A549 (cell line): ENCODE results near the gene PLSCR3. TPM values are rescaled to one million over a fixed set of nuclear protein-coding genes. Genes with fewer than 3 reads are reported as not detected.
A peak's percentile ranks its signal among the peaks of the same experiment; 100 is the strongest.

Experiments
- ATAC-seq, 2 experiments: fragments of 200-7000 bp in 1 of 2; fragments of >200 bp in 1 of 2; cut with Nextera tagmentation in 1 of 2; cut with Tn5 transposase in 1 of 2; 3 replicates each; pipeline versions ENCODE4 v1.8.0 to v1.9.1; 2018 to 2020; ENCODE audit warnings: mild to moderate bottlenecking in 1 of 2, moderate library complexity in 1 of 2
- CTCF ChIA-PET: fragments of 300-600 bp; sonication (Branson Sonifier 250); formaldehyde crosslinking; extraction: SDS; loops from one replicate; lab custom pipeline; 2021; ENCODE audit warnings: antibody characterized with exemption, inconsistent platforms; lab: Yijun Ruan, JAX
- POLR2A ChIA-PET: fragments of 350-600 bp; formaldehyde crosslinking; extraction: SDS; loops from one replicate; lab custom pipeline; 2021; ENCODE audit warnings: antibody characterized with exemption, inconsistent platforms; lab: Yijun Ruan, JAX
- DNase-seq, 2 experiments: peaks; one replicate each; pipeline versions ENCODE4 v3.0.0 to v3.0.0-alpha.2; 2011 to 2016; ENCODE audit warnings: low read depth in 1 of 2, low spot score in 1 of 2
- FAIRE-seq: peaks from 2 replicates; lab custom pipeline; 2011; peaks lifted over from hg19 to GRCh38; lab: Jason Lieb, UNC
- H3K27ac ChIP-seq, 2 experiments: fragments of >200 bp; sonication (Bioruptor Twin); formaldehyde crosslinking; 3 replicates each; pipeline ENCODE4 v1.5.1; 2016 to 2017
- H3K4me1 ChIP-seq: fragments of >200 bp; sonication (Bioruptor Twin); formaldehyde crosslinking; 3 replicates; pipeline ENCODE4 v1.6.1; 2016
- H3K4me2 ChIP-seq: fragments of >200 bp; sonication (Bioruptor Twin); formaldehyde crosslinking; 3 replicates; pipeline ENCODE4 v1.6.1; 2016
- H3K4me3 ChIP-seq: fragments of >200 bp; sonication (Bioruptor Twin); formaldehyde crosslinking; 3 replicates; pipeline ENCODE4 v1.5.1; 2016
- H3K9me3 ChIP-seq: fragments of >200 bp; sonication (Bioruptor Twin); formaldehyde crosslinking; 3 replicates; pipeline ENCODE4 v1.6.1; 2016
- CBX2 ChIP-seq: fragments of 200-600 bp; sonication (generic); IDR thresholded peaks from 2 replicates; pipeline ENCODE4 v1.6.1; 2016; ENCODE audit warnings: low read depth, mild to moderate bottlenecking, borderline replicate concordance
- CHD2 ChIP-seq: fragments of 150-350 bp; IDR thresholded peaks from 2 replicates; pipeline ENCODE4 v1.6.1; 2014; ENCODE audit warnings: low read length; ENCODE audit not compliant: partially characterized antibody
- E2F6 ChIP-seq: IDR thresholded peaks from 2 replicates; pipeline ENCODE4 v1.6.1; 2012; ENCODE audit warnings: low read depth, borderline replicate concordance
- EHF ChIP-seq: fragments of 250-450 bp; sonication (Bioruptor Pico); IDR thresholded peaks from 2 replicates; pipeline ENCODE4 v1.5.0; 2020; ENCODE audit warnings: mild to moderate bottlenecking
- ESRRA ChIP-seq: fragments of 150-350 bp; IDR thresholded peaks from 2 replicates; pipeline ENCODE4 v1.6.1; 2014; ENCODE audit warnings: mild to moderate bottlenecking, low read length, borderline replicate concordance
- FOSL2 ChIP-seq, 2 experiments: fragments of 450-650 bp in 1 of 2; fragments of >200 bp in 1 of 2; sonication (Bioruptor Twin) in 1 of 2; formaldehyde crosslinking; IDR thresholded peaks; 2 replicates each; pipeline versions ENCODE4 v1.5.0 to v1.6.1; 2016 to 2020; ENCODE audit warnings: mild to moderate bottlenecking in 1 of 2, moderate library complexity in 1 of 2
- FOXS1 ChIP-seq: fragments of 250-450 bp; sonication (Bioruptor Pico); IDR thresholded peaks from 2 replicates; pipeline ENCODE4 v1.5.0; 2020; ENCODE audit warnings: mild to moderate bottlenecking, moderate library complexity
- HEYL ChIP-seq: fragments of 250-450 bp; sonication (Bioruptor Pico); IDR thresholded peaks from 2 replicates; pipeline ENCODE4 v1.8.0; 2021; ENCODE audit warnings: mild to moderate bottlenecking, moderate library complexity
- HOXA7 ChIP-seq: fragments of 250-450 bp; sonication (Bioruptor Pico); IDR thresholded peaks from 2 replicates; pipeline ENCODE4 v1.5.0; 2020; ENCODE audit warnings: mild to moderate bottlenecking, moderate library complexity
- KDM5A ChIP-seq: fragments of 200-600 bp; sonication (generic); IDR thresholded peaks from 2 replicates; pipeline ENCODE4 v1.6.1; 2016; ENCODE audit warnings: antibody characterized with exemption, mild to moderate bottlenecking
- MAX ChIP-seq: IDR thresholded peaks from 2 replicates; pipeline ENCODE4 v1.6.1; 2012
- NFE2L2 ChIP-seq: fragments of 150-350 bp; conservative IDR thresholded peaks from 2 replicates; pipeline ENCODE4 v1.6.1; 2014; ENCODE audit warnings: low read length
- NPAS2 ChIP-seq: fragments of 250-450 bp; sonication (Bioruptor Pico); IDR thresholded peaks from 2 replicates; pipeline ENCODE4 v1.8.0; 2022; ENCODE audit warnings: mild to moderate bottlenecking, moderate library complexity, borderline replicate concordance
- PHF8 ChIP-seq: fragments of 200-600 bp; sonication (generic); IDR thresholded peaks from 2 replicates; pipeline ENCODE4 v1.6.1; 2016; ENCODE audit warnings: low read depth, mild to moderate bottlenecking, antibody characterized with exemption, moderate library complexity, borderline replicate concordance
- RCOR1 ChIP-seq: fragments of 150-350 bp; IDR thresholded peaks from 2 replicates; pipeline ENCODE4 v1.6.1; 2014; ENCODE audit warnings: antibody characterized with exemption, low read length, low read depth
- TFCP2L1 ChIP-seq: fragments of 250-450 bp; sonication (Bioruptor Pico); IDR thresholded peaks from 2 replicates; pipeline ENCODE4 v1.5.0; 2021; ENCODE audit warnings: mild to moderate bottlenecking
- TP53 ChIP-seq: fragments of 250-450 bp; sonication (Bioruptor Pico); IDR thresholded peaks from 2 replicates; pipeline ENCODE4 v1.5.0; 2021; ENCODE audit warnings: mild to moderate bottlenecking, moderate library complexity
- ZNF302 ChIP-seq: fragments of 250-450 bp; sonication (Bioruptor Pico); IDR thresholded peaks from 2 replicates; pipeline ENCODE4 v1.9.0; 2021; ENCODE audit warnings: inconsistent platforms, mild to moderate bottlenecking, moderate library complexity
- ZSCAN20 ChIP-seq: fragments of 250-450 bp; sonication (Bioruptor Pico); IDR thresholded peaks from 2 replicates; pipeline ENCODE4 v1.8.0; 2022; ENCODE audit warnings: mild to moderate bottlenecking, moderate library complexity
- whole genome bisulfite sequencing: methylation state at CpG from one replicate; pipeline ENCODE4 v1.1.6; 2017; ENCODE audit errors: missing lambda C conversion rate; 5-methylcytosine and 5-hydroxymethylcytosine counted together
- polyA plus RNA-seq, 4 experiments: library from polyadenylated mRNA; depleted of rRNA in 3 of 4; stranded (reverse); fragments of >200 nt; fragmentation: RNase III in 1 of 4; extraction: RNeasy Plus Mini Kit Qiagen cat#74134 plus additional on column Dnase treatment in 1 of 4; gene quantifications; 2 replicates in 3 of 4; 3 replicates in 1 of 4; pipeline ENCODE4 v1.2.3, GENCODE V29; 2011 to 2017
- TF ChIP-seq, protein P1 (sequence below): fragments of >200 bp; sonication (Bioruptor Twin); formaldehyde crosslinking; IDR thresholded peaks from 2 replicates; pipeline ENCODE4 v1.6.1; 2016
- TF ChIP-seq, protein P2 (sequence below): fragments of 250-450 bp; sonication (Bioruptor Pico); IDR thresholded peaks from 2 replicates; pipeline ENCODE4 v1.5.0; 2021; ENCODE audit warnings: mild to moderate bottlenecking, moderate library complexity, borderline replicate concordance

Gene PLSCR3
- polyA plus RNA-seq, 2 of the 4 experiments (the other 2 are of a cell fraction): 11.0 to 29.6 TPM

- TF ChIP-seq ZNF302 (CRISPR knock-in tag): no peak
- TF ChIP-seq NFE2L2: no peak
- TF ChIP-seq E2F6: no peak
- FAIRE-seq: no peak
- ATAC-seq: no peak
- no peak overlapping the region for H3K4me2 ChIP-seq
- no peak overlapping the region for H3K4me3 ChIP-seq
- H3K9me3 ChIP-seq: no peaks in the 10 kb centered on the region
- WGBS: 97% methylated on average over 4 of the region's 4 CpGs
- DNase-seq: no peak
- ChIA-PET CTCF (interaction anchor here (1.4 to 17.1 kb wide), 3 partner anchors 40 to 42 kb away, joined by 6 to 139 read pairs (median 34); partner anchors contain the start of genes KCTD11 and TMEM95), POLR2A (interaction anchor here (2.9 kb wide), 1 partner anchor 7 kb away, joined by 26 read pairs; the partner anchor contains the start of gene TMEM256)
- peaks cover 20% of the 10 kb centered on the region; the same call in 1 of the 3 replicates for H3K4me1 ChIP-seq
- no peak overlapping the region for H3K27ac ChIP-seq
Observed at GRCh38 chr17:7396147-7396546, 1.8 kb upstream of the PLSCR3 start.

- POLR2A ChIA-PET: interaction anchor here (0.6 to 2.9 kb wide), 12 partner anchors 10 to 167 kb away, joined by 3 to 26 read pairs (median 4); partner anchors contain the start of genes KCTD11, NEURL4, POLR2A and TMEM102
- DNase-seq (peak in 1 of 2 experiments; percentile 51), FAIRE-seq (no peak), ATAC-seq (peak; percentile 41 to 56; a peak in 5 of 6 replicates)
- Histone ChIP-seq H3K4me3 (peak overlapping the region; percentile 71), H3K27ac (peak overlapping the region; percentile 83 to 92), H3K4me1 (peaks cover 10% of the 10 kb centered on the region; the same call in 1 of the 3 replicates), H3K9me3 (no peaks in the 10 kb centered on the region), H3K4me2 (peak overlapping the region; percentile 88)
- 27% methylated on average over 46 of the region's 48 CpGs for WGBS
- TF ChIP-seq MAX (0 out of 2 replicates have a peak, but pooled peaks have one; percentile 29), EHF (CRISPR knock-in tag) (no peak), HEYL (CRISPR knock-in tag) (no peak), ZSCAN20 (CRISPR knock-in tag) (no peak), ESRRA (no peak), PHF8 (0 out of 2 replicates have a peak, but pooled peaks have one; percentile 23), TFCP2L1 (no peak), CHD2 (no peak), FOXS1 (CRISPR knock-in tag) (no peak), HOXA7 (CRISPR knock-in tag) (no peak), NPAS2 (CRISPR knock-in tag) (no peak), TP53 (no peak), KDM5A (no peak)
- TF ChIP-seq, protein P1, sequence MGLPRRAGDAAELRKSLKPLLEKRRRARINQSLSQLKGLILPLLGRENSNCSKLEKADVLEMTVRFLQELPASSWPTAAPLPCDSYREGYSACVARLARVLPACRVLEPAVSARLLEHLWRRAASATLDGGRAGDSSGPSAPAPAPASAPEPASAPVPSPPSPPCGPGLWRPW: no peak
- CTCF ChIA-PET: interaction anchor here (1.2 to 17.1 kb wide), 5 partner anchors 9 to 167 kb away, joined by 5 to 139 read pairs (median 12); partner anchors contain the start of genes KCTD11, TMEM102, TMEM256 and TMEM95
Observed at GRCh38 chr17:7393613-7394451, 493 bp downstream of the PLSCR3 start.

DNA sequence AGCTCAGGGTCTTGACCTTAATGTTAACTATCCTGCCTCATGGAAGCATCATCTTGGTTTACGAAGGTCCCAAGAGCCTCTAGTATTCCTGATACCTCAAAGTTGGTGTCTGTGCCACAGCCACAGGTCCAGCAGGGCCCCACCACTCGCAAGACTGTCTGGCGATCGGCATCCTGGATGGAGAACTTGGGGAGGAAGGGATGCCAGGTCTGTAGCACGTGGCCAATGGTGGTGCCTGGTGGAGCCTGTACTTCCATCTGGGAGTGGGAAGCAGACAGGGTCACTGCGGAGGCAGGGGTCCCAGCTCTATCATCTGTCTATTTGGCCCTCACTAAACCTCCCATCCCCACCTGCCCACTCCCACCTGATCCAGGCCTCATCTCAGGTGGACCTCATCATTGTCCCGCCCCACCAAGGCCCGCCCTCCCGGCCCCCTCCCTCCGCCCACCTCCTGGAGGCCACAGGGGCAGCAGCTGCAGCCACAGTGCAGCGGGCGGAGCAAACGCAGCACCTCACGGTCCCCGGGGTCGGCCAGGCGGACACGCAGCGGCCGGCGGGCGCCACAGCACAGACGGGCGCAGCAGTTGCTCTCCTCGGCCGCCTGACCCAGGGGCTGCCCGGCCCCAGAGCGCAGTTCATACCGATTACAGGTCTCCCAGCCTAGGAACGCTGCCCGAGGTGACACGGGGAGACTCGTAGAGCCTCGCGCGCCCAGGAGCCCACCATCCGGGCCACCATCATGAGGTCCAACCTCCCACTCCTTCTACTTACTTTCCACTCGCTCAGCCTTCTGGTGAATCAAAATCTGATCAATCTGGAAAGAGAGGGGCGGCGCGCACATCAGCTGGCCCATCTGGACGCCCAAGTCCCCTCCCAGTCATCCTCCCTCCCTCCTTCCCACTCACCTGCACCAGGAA is 1.4 kb downstream of the PLSCR3 start:
- Histone ChIP-seq H3K4me2 (peak overlapping the region; percentile 88), H3K4me1 (peaks cover 10% of the 10 kb centered on the region; the same call in 1 of the 3 replicates), H3K27ac (peak overlapping the region; percentile 83 to 92; a peak in 4 of 6 replicates), H3K4me3 (peak overlapping the region; percentile 71), H3K9me3 (no peaks in the 10 kb centered on the region)
- 95% methylated on average over 31 of the region's 42 CpGs for WGBS
- ChIA-PET CTCF (interaction anchor here (1.3 to 17.1 kb wide), 5 partner anchors 10 to 44 kb away, joined by 3 to 139 read pairs (median 12); partner anchors contain the start of genes KCTD11, TMEM102, TMEM256 and TMEM95), POLR2A (interaction anchor here (1.0 to 1.1 kb wide), 2 partner anchors 22 to 91 kb away, joined by 3 to 5 read pairs; partner anchors contain the start of gene POLR2A)
- no peak for ATAC-seq
- no peak for DNase-seq
- no peak for FAIRE-seq
- TF ChIP-seq CBX2 (no peak), RCOR1 (no peak), FOSL2 (IDR thresholded peaks at IDR 0.05) (no peak), FOSL2 (CRISPR knock-in tag; IDR thresholded peaks at IDR 0.05) (no peak), MAX (no peak), ZNF302 (CRISPR knock-in tag) (no peak)
- TF ChIP-seq, protein P2, sequence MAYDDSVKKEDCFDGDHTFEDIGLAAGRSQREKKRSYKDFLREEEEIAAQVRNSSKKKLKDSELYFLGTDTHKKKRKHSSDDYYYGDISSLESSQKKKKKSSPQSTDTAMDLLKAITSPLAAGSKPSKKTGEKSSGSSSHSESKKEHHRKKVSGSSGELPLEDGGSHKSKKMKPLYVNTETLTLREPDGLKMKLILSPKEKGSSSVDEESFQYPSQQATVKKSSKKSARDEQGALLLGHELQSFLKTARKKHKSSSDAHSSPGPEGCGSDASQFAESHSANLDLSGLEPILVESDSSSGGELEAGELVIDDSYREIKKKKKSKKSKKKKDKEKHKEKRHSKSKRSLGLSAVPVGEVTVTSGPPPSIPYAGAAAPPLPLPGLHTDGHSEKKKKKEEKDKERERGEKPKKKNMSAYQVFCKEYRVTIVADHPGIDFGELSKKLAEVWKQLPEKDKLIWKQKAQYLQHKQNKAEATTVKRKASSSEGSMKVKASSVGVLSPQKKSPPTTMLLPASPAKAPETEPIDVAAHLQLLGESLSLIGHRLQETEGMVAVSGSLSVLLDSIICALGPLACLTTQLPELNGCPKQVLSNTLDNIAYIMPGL (CRISPR knock-in tag): no peak
